NCI-H1417 (cell line): ENCODE data around the gene MBD1.
A peak's percentile ranks its signal among the peaks of the same experiment; 100 is the strongest.
"Not testable (repeated sequence)": the region's sequence is repeated elsewhere in the genome, so short reads cannot be mapped to it uniquely, and the experiment has no call there.

Source experiments
- DNase-seq, 3 experiments: peaks; one replicate each; lab custom pipeline; 2025; lab: John Stamatoyannopoulos, UW

MBD1 gene

DNA sequence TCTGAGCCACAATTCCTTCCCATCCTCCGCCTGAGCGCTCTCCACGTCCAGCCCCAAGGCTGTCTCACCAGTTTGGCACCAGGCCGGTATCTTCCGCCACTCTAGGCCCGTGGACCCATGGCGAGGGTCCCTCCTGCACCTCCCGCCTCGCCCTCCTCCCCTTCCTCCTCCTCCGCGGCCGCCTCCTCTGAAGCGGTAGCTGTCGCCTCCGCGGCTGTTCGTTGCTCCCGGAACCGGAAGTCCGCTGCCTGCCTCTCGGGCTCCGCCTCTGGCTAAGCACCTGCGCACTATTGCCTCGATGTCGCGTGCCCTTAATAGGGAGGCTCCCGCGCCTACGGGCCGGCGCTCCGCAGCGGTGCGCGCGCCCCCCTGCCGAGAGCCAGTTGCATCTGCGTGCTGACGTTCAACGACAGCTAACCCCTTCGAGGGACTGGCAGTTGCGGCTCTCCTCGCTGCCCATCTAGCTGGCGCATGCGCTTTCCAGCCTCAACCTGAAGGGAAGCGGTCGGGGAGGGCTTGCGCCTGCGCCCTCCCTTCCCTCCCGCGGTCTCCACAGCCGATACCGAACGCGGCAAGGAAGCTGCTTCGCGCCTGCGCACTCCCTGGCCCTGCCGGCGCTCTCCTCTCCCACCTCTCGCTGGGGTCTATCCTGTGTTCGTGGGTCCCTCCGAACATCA lies at the start of gene MBD1:
Gene MBD1 (minus strand): TSS at position 229 of the 677 bp plus-strand sequence. CDS start 1,531 bp downstream, outside the sequence.
- DNase-seq: peak; percentile 96 to 99 (median 98)

GRCh38 chr18:50330176-50330575 lies 48.9 kb upstream of the MBD1 start:
- DNase-seq: no peak

DNA sequence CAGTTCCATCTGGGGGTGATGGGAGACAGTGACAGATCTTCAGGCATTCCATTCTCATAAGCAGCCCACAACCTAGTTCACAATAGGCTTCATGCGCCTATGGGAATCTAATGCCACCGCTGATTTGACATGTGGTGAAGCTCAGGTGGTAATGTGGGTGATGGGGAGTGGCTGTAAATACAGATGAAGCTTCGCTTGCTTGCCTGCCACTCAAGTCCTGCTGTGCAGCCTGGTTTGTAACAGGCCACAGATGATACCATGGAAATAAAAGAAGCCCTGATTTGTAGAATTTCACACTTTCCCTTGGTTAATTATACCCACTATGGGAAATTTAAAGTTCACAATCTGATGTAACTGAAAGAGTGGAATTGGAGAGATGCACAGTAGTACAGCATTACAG lies 46.7 kb upstream of the MBD1 start:
- DNase-seq: no peak

GRCh38 chr18:50320719-50321118 lies 39.4 kb upstream of the MBD1 start:
- no peak for DNase-seq

DNA sequence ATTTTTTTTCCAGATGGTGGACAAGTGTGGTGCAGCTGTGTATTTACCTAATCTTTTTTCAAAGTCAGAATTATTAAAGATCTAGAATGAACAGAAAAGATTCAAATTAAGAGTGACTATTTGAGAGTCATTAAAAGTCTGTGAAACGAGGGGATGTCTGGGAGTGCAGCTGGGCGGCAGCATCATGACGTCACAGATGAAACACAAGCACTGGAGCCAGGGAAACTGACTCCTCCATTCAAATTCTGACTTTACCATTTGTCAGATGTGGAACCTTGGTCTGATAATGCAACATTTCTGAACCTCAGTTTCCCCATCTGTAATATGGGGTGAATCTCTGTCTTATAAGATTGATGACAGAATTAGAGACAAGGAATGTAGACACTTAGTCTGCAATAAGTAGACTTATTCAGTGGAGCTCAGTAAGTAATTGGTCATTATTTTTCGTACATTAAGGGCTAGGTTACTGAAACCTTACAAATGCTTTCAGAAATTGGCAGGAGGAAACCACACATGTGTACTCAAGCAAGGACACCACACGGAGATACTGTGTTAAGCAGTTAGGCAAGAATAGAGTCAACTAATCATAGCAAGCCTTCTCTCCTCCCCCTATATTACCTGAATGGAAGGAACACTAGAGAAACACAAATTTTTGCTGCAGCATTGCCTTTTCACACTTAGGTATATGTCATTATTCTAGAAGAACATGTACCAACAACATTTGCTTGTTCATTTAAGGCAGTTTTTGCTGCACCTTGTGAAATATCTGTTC lies 34.0 kb upstream of the MBD1 start:
- DNase-seq: no peak

- no peak for DNase-seq
Observed at GRCh38 chr18:50313873-50314460, 32.6 kb upstream of the MBD1 start.

GRCh38 chr18:50313031-50313607 lies 31.8 kb upstream of the MBD1 start:
- no peak for DNase-seq

DNA sequence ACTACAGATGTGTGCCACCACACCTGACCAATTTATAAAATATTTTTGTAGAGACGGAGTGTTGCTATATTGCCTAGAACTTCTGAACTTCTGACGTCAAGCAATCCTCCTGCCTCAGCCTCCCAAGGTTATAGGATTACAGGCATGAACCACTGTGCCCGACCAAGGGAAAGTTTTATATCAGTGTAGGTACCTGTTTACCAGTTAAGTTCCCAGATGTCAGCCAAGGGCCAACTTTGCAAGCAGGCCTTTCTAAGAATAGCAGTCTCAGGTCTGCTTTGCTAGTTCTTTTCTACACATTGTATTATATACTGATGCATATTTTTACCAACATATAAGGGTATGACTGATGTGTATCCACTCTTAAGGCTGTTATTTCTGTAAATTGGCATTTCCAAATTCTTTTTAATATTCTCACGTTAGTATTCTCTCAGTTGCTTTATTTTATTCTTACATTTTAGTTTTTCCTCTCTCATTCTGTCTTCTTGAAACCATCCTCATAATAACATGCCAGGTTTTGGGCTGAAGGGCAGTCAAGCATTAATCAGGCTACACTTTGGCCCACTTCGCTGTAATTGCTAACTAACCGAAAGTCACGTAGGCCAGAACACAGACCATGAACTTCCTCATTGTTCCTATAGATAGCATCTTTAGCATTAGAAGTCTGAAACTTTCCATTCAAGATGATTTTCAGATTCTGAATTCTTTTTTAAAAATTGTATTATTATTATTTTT lies 31.1 kb upstream of the MBD1 start:
- no peak for DNase-seq

DNA sequence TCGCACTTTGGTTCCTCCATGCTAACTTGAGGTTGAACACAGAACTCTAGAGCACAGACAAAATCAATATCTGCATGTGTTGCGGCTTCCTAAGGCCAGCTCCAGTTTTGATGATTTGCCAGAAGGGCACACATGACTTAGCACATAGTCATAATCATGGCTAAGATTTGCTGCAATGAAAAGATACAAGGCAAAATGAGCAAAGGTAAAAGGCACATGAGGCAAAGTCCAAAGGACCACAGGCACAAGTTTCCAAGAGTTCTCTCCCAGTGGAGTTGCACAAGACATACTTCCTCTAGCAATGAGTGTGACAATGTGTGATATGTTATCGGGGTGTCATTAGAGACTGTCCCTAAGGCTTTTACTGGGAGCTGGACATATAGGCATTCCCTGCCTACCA lies 30.3 kb upstream of the MBD1 start:
- no peak for DNase-seq

DNA sequence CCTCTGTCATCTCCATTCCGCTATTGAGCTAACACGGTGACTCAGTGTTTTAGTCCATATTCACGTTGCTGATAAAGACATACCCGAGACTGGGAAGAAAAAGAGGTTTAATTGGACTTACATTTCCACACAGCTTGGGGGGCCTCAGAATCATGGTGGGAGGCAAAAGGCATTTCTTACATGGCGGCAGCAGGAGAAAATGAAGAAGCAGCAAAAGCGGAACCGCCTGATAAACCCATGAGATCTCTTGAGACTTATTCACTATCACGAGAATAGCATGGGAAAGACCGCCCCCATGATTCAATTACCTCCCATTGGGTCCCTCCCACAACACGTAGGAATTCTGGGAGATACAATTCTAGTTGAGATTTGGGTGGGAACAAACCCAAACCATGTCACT lies 28.8 kb upstream of the MBD1 start:
- no peak for DNase-seq

- not testable (repeated sequence) for DNase-seq
Observed at GRCh38 chr18:50308851-50309250, 27.5 kb upstream of the MBD1 start.

GRCh38 chr18:50307738-50308470 lies 26.6 kb upstream of the MBD1 start:
- DNase-seq: peak; percentile 88 to 97 (median 91)

GRCh38 chr18:50307400-50307737 lies 26.0 kb upstream of the MBD1 start:
- DNase-seq: no peak

- no peak for DNase-seq
Observed at GRCh38 chr18:50306944-50307343, 25.6 kb upstream of the MBD1 start.

- no peak for DNase-seq
Observed at GRCh38 chr18:50301074-50301473, 19.8 kb upstream of the MBD1 start.

- no peak for DNase-seq
Observed at GRCh38 chr18:50299626-50300388, 18.5 kb upstream of the MBD1 start.

DNA sequence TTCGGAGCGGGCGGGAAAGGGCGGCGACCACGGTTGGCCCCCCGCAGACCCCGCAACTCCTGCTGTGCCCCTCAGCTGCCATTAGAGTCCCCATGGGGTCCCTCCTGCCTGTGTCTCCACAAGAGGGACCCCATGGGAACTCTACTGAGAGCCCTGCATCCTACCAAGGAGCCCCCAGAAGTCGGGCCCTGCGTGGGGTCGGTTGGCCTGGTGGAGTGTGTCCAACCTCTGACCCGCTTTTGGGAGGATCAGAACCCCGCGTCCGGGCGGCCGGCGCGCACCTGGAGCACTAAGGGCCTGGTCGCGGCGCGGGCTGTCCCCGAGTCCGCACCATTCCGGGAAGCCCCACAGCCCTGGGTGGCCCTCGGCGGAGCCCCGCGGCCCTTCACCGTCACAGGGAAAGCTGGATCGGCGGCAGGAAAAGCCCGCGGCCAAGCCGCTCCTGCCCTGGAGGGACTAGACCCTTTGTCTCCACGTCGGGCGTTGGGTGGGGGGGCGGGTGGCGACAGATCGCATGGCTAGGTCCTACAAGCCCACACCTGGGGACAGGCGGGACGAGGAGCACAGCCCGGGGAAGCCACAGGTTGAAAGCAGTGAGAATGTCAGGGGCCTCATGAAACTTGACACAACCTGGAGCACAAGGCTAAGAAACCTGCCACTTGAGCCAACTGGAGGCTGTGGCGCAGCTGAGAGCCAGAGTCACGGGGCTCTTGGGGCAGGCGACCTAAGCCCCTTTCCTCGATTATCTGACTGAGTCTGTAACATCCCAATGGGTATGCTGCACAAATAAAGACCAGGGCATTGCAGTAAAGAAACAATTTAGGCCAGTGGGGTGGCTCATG lies 17.3 kb upstream of the MBD1 start:
- peak in 2 of 3 experiments; percentile 56 to 62 for DNase-seq

GRCh38 chr18:50297621-50298442 lies 16.5 kb upstream of the MBD1 start:
- DNase-seq: peak in 2 of 3 experiments; percentile 78 to 89

DNA sequence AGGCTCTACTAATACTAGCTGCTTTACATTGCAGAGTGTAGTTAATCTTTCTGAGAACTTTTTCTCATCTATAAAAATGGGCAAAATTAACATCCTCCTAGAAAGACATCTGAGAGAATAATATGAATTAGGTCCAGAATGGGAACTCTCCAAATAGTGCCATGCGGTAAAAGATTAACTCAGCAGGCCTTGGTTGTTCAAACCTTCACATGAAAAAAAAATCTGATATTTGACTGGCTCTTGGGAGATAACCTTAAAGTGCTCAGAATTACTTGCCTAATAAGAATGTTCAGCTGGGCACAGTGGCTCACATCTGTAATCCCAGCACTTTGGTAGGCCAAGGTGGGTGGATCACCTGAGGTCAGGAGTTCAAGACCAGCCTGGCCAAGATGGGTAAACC lies 11.7 kb upstream of the MBD1 start:
- no peak for DNase-seq
